T-cell (primary cell): ENCODE data around the gene KIN. TPM values are rescaled to one million over a fixed set of nuclear protein-coding genes. Genes with fewer than 3 reads are reported as not detected.
A peak's percentile ranks its signal among the peaks of the same experiment; 100 is the strongest.

Experiments used
- ATAC-seq, 4 experiments: fragments of 200-7000 bp in 3 of 4; fragments of 150-1000 bp in 1 of 4; cut with Tn5 transposase; replicated peaks in 1 of 4; 1 replicate in 3 of 4; 2 replicates in 1 of 4; pipeline ENCODE4 v1.10.0; 2021; ENCODE audit warnings: moderate library complexity in 3 of 4, mild to moderate bottlenecking in 2 of 4, moderate number of reproducible peaks in 1 of 4
- CTCF ChIA-PET, 2 donors: fragments of 300-600 bp; sonication (Branson Sonifier 250); formaldehyde crosslinking; loops; one replicate each; lab custom pipeline; 2022; ENCODE audit warnings: antibody characterized with exemption in 2 of 2; lab: Charles Lee
- POLR2A ChIA-PET, 2 donors: fragments of 300-600 bp; sonication (Branson Sonifier 250); formaldehyde crosslinking; loops; one replicate each; lab custom pipeline; 2022; ENCODE audit warnings: antibody characterized with exemption in 2 of 2; lab: Charles Lee
- DNase-seq, 35 experiments: peaks; one replicate each; pipeline versions ENCODE4 v3.0.0 to v3.0.0-alpha.2; 2013 to 2023
- H3K27ac ChIP-seq: one replicate; pipeline ENCODE4 v1.5.1; 2013; ENCODE audit warnings: low read length
- H3K27me3 ChIP-seq, 2 experiments: replicated peaks in 1 of 2; 1 replicate in 1 of 2; 2 replicates in 1 of 2; pipeline versions ENCODE4 v1.6.1 to v1.7.0; 2013; ENCODE audit warnings: low read length in 1 of 2, mixed read lengths in 1 of 2; ENCODE audit not compliant: control insufficient read depth in 2 of 2, insufficient read depth in 2 of 2; ENCODE audit errors: extremely low read depth in 1 of 2
- H3K36me3 ChIP-seq, 2 donors: 1 replicate in 1 of 2; 2 replicates in 1 of 2; pipeline versions ENCODE4 v1.6.1 to v1.7.0; 2013; ENCODE audit warnings: low read length in 1 of 2; ENCODE audit not compliant: control insufficient read depth in 2 of 2, insufficient read depth in 1 of 2; ENCODE audit errors: extremely low read depth in 1 of 2
- H3K4me1 ChIP-seq, 2 experiments: 1 replicate in 1 of 2; 2 replicates in 1 of 2; pipeline versions ENCODE4 v1.6.1 to v1.7.0; 2013; ENCODE audit warnings: low read length in 2 of 2, mixed read lengths in 1 of 2; ENCODE audit not compliant: insufficient read depth in 2 of 2, control insufficient read depth in 1 of 2; ENCODE audit errors: extremely low read depth in 1 of 2
- H3K4me3 ChIP-seq, 2 donors: 1 replicate in 1 of 2; 2 replicates in 1 of 2; pipeline versions ENCODE4 v1.5.1 to v1.7.0; 2013; ENCODE audit warnings: mild to moderate bottlenecking in 2 of 2, low read length in 1 of 2, moderate library complexity in 1 of 2; ENCODE audit not compliant: control insufficient read depth in 1 of 2; ENCODE audit errors: extremely low read depth in 1 of 2
- H3K9me3 ChIP-seq: 2 replicates; pipeline ENCODE4 v1.7.0; 2013
- H3K27ac Mint-ChIP-seq, 2 donors: one replicate each; pipeline ENCODE4 v1.8.0; 2020 to 2021; ENCODE audit warnings: mild to moderate bottlenecking in 2 of 2, mixed read lengths in 2 of 2
- H3K27me3 Mint-ChIP-seq, 2 donors: one replicate each; pipeline ENCODE4 v1.8.0; 2021 to 2022; ENCODE audit warnings: mixed read lengths in 2 of 2
- H3K36me3 Mint-ChIP-seq: one replicate; pipeline ENCODE4 v1.8.0; 2021; ENCODE audit warnings: mixed read lengths
- H3K4me1 Mint-ChIP-seq, 3 donors: one replicate each; pipeline ENCODE4 v1.8.0; 2020 to 2022; ENCODE audit warnings: mixed read lengths in 3 of 3, mild to moderate bottlenecking in 1 of 3
- H3K4me3 Mint-ChIP-seq, 3 donors: one replicate each; pipeline ENCODE4 v1.8.0; 2020 to 2022; ENCODE audit warnings: mild to moderate bottlenecking in 3 of 3, mixed read lengths in 3 of 3, moderate library complexity in 3 of 3
- H3K9me3 Mint-ChIP-seq, 3 donors: one replicate each; pipeline ENCODE4 v1.8.0; 2020 to 2022; ENCODE audit warnings: mixed read lengths in 3 of 3
- WGBS: methylation state at CpG from one replicate; pipeline ENCODE4 v1.1.5; 2013; ENCODE audit warnings: missing lambda C conversion rate; ENCODE audit not compliant: insufficient coverage; 5-methylcytosine and 5-hydroxymethylcytosine counted together
- total RNA-seq, 35 experiments: library from RNA in 6 of 35; stranded (reverse) in 6 of 35; fragments of 120-200 nt in 1 of 35; gene quantifications; one replicate each; pipeline versions ENCODE4 v1.2.1 to v1.2.4 and lab custom pipeline; 2013 to 2026

The KIN gene
- total RNA-seq, 5 donors from 2014 or later (not counting 1 experiment from before 2014, with no cell fraction given), result 7.1 to 13.3 (median 10.0) TPM

- Histone ChIP-seq H3K27me3 (no peaks in the 10 kb centered on the region), H3K4me1 (peaks cover 8 to 9% of the 10 kb centered on the region in 2 experiments), H3K9me3 (no peaks in the 10 kb centered on the region), H3K36me3 (peaks cover 0 to 44% of the 10 kb centered on the region in 2 donors), H3K27ac (no peak overlapping the region), H3K4me3 (no peak overlapping the region)
- Mint-ChIP-seq H3K4me3 (no peak overlapping the region), H3K27ac (no peak overlapping the region), H3K9me3 (no peaks in the 10 kb centered on the region), H3K36me3 (peaks cover 48% of the 10 kb centered on the region), H3K4me1 (peaks cover 61 to 74% (median 73%) of the 10 kb centered on the region in 3 donors), H3K27me3 (no peaks in the 10 kb centered on the region)
- DNase-seq (no peak), ATAC-seq (no peak)
- POLR2A ChIA-PET, result interaction anchor here in 1 of 2 donors (0.7 kb wide), 1 partner anchor 24 kb away, joined by 3 read pairs; the partner anchor contains the start of gene TAF3
- no CpG with 5 or more reads among the region's 4 CpGs for WGBS
- CTCF ChIA-PET, result interaction anchor here in 1 of 2 donors (0.7 kb wide), 1 partner anchor 8 kb away, joined by 3 read pairs; no protein-coding TSS in a partner anchor
These were observed 6.6 kb upstream of the KIN start for GRCh38 chr10:7794251-7795026.

GRCh38 chr10:7792541-7792940, 4.7 kb upstream of the KIN start:
- Mint-ChIP-seq H3K4me1 (peaks cover 72 to 83% (median 82%) of the 10 kb centered on the region in 3 donors), H3K9me3 (no peaks in the 10 kb centered on the region), H3K36me3 (peaks cover 41% of the 10 kb centered on the region), H3K27me3 (no peaks in the 10 kb centered on the region), H3K4me3 (peak overlapping the region in 1 of 3 donors; percentile 22), H3K27ac (peak overlapping the region in 1 of 2 donors; percentile 13)
- no CpG with 5 or more reads among the region's 1 CpG for WGBS
- Histone ChIP-seq H3K27me3 (no peaks in the 10 kb centered on the region), H3K36me3 (peaks cover 0 to 29% of the 10 kb centered on the region in 2 donors), H3K9me3 (no peaks in the 10 kb centered on the region), H3K4me1 (peaks cover 15 to 18% of the 10 kb centered on the region in 2 experiments), H3K4me3 (no peak overlapping the region), H3K27ac (no peak overlapping the region)
- ChIA-PET CTCF (interaction anchor here (0.6 to 1.5 kb wide), 4 partner anchors 13 to 267 kb away, joined by 4 read pairs; no protein-coding TSS in a partner anchor), POLR2A (interaction anchor here in 1 of 2 donors (1.2 kb wide), 1 partner anchor 26 kb away, joined by 3 read pairs; the partner anchor contains the start of gene TAF3)
- no peak for ATAC-seq
- no peak for DNase-seq

GRCh38 chr10:7789390-7789789, 1.6 kb upstream of the KIN start:
- CTCF ChIA-PET, result interaction anchor here in 1 of 2 donors (1.2 kb wide), 1 partner anchor 31 kb away, joined by 3 read pairs; no protein-coding TSS in a partner anchor
- Mint-ChIP-seq H3K36me3 (peaks cover 28% of the 10 kb centered on the region), H3K27ac (no peak overlapping the region)

GRCh38 chr10:7788639-7789286, 970 bp upstream of the KIN start:
- H3K4me1 Mint-ChIP-seq, result peaks cover 48 to 74% (median 71%) of the 10 kb centered on the region in 3 donors

More at GRCh38 chr10:7789390-7789789, 1.6 kb upstream of the KIN start:
- no peak for ATAC-seq
- Histone ChIP-seq H3K27me3 (no peaks in the 10 kb centered on the region), H3K27ac (no peak overlapping the region), H3K9me3 (no peaks in the 10 kb centered on the region), H3K36me3 (peaks cover 0 to 16% of the 10 kb centered on the region in 2 donors), H3K4me3 (no peak overlapping the region), H3K4me1 (peaks cover 24 to 25% of the 10 kb centered on the region in 2 experiments)
- H3K4me1 Mint-ChIP-seq, result peaks cover 55 to 76% (median 72%) of the 10 kb centered on the region in 3 donors
- H3K9me3 Mint-ChIP-seq, result no peaks in the 10 kb centered on the region
- POLR2A ChIA-PET, result interaction anchor here in 1 of 2 donors (0.7 kb wide), 1 partner anchor 28 kb away, joined by 5 read pairs; no protein-coding TSS in a partner anchor
- H3K27me3 Mint-ChIP-seq, result no peaks in the 10 kb centered on the region
- no peak overlapping the region for H3K4me3 Mint-ChIP-seq
- WGBS, result no CpG with 5 or more reads among the region's 3 CpGs
- peak in 1 of 35 experiments; percentile 4 for DNase-seq

DNA sequence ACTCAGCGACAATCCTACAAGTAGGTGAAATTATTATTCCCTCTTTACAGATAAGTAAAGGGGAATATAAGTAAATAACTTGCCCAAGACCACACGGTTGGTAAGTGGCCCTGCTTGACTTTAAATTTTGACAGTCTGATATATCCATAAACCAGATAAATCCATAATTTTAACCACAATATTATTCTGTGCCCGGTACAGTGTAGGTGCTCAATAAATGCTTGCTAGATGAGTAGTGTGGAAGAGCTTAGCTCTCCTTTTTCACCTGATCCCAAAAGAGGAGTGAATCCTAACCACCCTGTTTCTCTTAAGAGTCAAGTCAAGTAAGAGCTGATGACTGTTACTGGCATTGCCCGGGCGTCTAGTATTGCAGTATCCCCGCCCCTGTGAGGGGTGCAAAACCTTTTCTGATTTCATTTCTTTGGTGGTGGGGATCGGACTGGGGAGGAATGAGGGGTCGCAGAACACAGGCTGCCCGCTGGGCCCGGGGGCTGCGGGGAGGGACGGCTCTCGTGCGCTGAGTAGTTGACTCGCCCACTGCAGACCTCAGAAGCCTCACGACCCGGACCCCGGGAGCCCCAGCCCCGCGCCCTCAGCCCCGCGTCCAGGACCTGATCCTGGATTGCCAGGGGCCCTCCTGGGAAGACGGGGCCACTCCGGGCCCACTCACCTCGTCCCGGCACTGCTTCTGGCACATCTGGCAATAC, 490 bp downstream of the KIN start:
- ATAC-seq (peak in 2 of 4 experiments; percentile 1 to 2), DNase-seq (peak in 4 of 35 experiments; percentile 0 to 15 (median 1))
- H3K4me1 ChIP-seq, result peaks cover 22 to 24% of the 10 kb centered on the region in 2 experiments
- peak overlapping the region; percentile 86 to 93 for H3K4me3 ChIP-seq
- Mint-ChIP-seq H3K27ac (no peak overlapping the region), H3K9me3 (no peaks in the 10 kb centered on the region), H3K36me3 (peaks cover 24% of the 10 kb centered on the region), H3K4me3 (no peak overlapping the region), H3K4me1 (peaks cover 34 to 66% (median 63%) of the 10 kb centered on the region in 3 donors), H3K27me3 (no peaks in the 10 kb centered on the region)
- peaks cover 0 to 7% of the 10 kb centered on the region in 2 donors for H3K36me3 ChIP-seq
- H3K27ac ChIP-seq, result peak overlapping the region; percentile 55
- ChIA-PET POLR2A (interaction anchor here (0.6 to 3.4 kb wide), 9 partner anchors 12 to 858 kb away, joined by 3 to 23 read pairs (median 3); partner anchors contain the start of gene TAF3 (in 2 of the 2)), CTCF (interaction anchor here in 1 of 2 donors (0.6 to 1.8 kb wide), 4 partner anchors 30 to 579 kb away, joined by 3 to 13 read pairs (median 6); partner anchors contain the start of gene TAF3)
- no peaks in the 10 kb centered on the region for H3K27me3 ChIP-seq
- under 1% methylated on average over 23 of the region's 26 CpGs for WGBS
- H3K9me3 ChIP-seq, result no peaks in the 10 kb centered on the region

More at GRCh38 chr10:7788639-7789286, 970 bp upstream of the KIN start:
- H3K4me1 ChIP-seq, result peaks cover 22 to 25% of the 10 kb centered on the region in 2 experiments
- ChIA-PET CTCF (interaction anchor here in 1 of 2 donors (1.2 to 1.8 kb wide), 3 partner anchors 29 to 263 kb away, joined by 3 to 13 read pairs (median 6); partner anchors contain the start of gene TAF3), POLR2A (interaction anchor here (1.0 to 3.4 kb wide), 4 partner anchors 14 to 30 kb away, joined by 3 to 23 read pairs (median 6); partner anchors contain the start of gene TAF3 (in 2 of the 2))
- DNase-seq, result peak in 4 of 35 experiments; percentile 2 to 11 (median 5)
- WGBS, result 3% methylated on average over 23 of the region's 25 CpGs
- no peaks in the 10 kb centered on the region for H3K27me3 ChIP-seq
- ATAC-seq, result peak in 1 of 4 experiments; percentile 4
- Mint-ChIP-seq H3K27me3 (no peaks in the 10 kb centered on the region), H3K9me3 (no peaks in the 10 kb centered on the region), H3K36me3 (peaks cover 28% of the 10 kb centered on the region), H3K4me3 (no peak overlapping the region), H3K27ac (peak overlapping the region in 1 of 2 donors; percentile 86)
- no peaks in the 10 kb centered on the region for H3K9me3 ChIP-seq
- peak overlapping the region; percentile 86 to 93 for H3K4me3 ChIP-seq
- H3K36me3 ChIP-seq, result peaks cover 0 to 16% of the 10 kb centered on the region in 2 donors
- peak overlapping the region; percentile 57 for H3K27ac ChIP-seq
